BE2C (cell line): ENCODE data around the gene ICAM5.

Source experiments
- DNase-seq: peaks from one replicate; pipeline ENCODE4 v3.0.0-alpha.2; 2020
- H3K27me3 ChIP-seq: fragments of 250-450 bp; sonication (Bioruptor Pico); 2 replicates; pipeline ENCODE4 v1.5.1; 2020; ENCODE audit warnings: mild to moderate bottlenecking
- H3K36me3 ChIP-seq: fragments of 250-450 bp; sonication (Bioruptor Pico); 2 replicates; pipeline ENCODE4 v1.5.1; 2020; ENCODE audit warnings: mild to moderate bottlenecking
- H3K4me1 ChIP-seq: fragments of 250-450 bp; sonication (Bioruptor Pico); 2 replicates; pipeline ENCODE4 v1.5.1; 2020
- H3K4me3 ChIP-seq: 2 replicates; pipeline ENCODE4 v1.5.1; 2011; ENCODE audit warnings: low read depth, low read length
- H3K9me3 ChIP-seq: fragments of 250-450 bp; sonication (Bioruptor Pico); 2 replicates; pipeline ENCODE4 v1.5.1; 2020
- TF ChIP-seq, protein P1 (sequence below): IDR thresholded peaks from 2 replicates; pipeline ENCODE4 v1.5.1; 2012; ENCODE audit warnings: mild to moderate bottlenecking, low read depth, low read length

ICAM5 gene

DNA sequence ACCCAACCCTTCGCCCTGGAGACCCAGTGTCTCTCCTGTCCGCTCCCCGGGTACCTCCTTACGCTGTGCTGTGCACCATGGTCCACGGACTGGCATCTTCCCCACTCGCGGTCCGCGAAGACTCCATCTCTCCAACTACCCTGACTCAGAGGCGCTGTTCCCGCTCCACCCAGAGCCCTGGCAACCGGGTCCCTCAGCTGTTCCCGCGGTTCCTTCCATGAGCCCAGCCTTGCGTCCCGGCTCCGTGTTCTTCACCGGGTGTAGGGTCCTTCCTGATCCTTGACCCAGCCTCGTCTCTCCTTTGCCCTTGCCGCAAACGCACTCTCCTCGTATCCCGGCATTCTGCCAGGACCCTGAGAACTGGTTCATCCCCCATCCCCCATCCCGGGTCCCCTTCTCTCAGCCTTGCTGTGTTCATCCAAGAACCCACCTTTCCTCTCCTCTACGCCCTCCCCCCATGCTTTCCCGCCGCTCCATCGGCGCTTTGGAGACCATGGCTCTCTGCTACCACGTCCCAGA lies 664 bp downstream of the ICAM5 start:
- no peaks in the 10 kb centered on the region; the same call in 1 of the 2 replicates for H3K9me3 ChIP-seq
- TF ChIP-seq, protein P1, sequence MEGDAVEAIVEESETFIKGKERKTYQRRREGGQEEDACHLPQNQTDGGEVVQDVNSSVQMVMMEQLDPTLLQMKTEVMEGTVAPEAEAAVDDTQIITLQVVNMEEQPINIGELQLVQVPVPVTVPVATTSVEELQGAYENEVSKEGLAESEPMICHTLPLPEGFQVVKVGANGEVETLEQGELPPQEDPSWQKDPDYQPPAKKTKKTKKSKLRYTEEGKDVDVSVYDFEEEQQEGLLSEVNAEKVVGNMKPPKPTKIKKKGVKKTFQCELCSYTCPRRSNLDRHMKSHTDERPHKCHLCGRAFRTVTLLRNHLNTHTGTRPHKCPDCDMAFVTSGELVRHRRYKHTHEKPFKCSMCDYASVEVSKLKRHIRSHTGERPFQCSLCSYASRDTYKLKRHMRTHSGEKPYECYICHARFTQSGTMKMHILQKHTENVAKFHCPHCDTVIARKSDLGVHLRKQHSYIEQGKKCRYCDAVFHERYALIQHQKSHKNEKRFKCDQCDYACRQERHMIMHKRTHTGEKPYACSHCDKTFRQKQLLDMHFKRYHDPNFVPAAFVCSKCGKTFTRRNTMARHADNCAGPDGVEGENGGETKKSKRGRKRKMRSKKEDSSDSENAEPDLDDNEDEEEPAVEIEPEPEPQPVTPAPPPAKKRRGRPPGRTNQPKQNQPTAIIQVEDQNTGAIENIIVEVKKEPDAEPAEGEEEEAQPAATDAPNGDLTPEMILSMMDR: no peak
- no peaks in the 10 kb centered on the region; the same call in 1 of the 2 replicates for H3K4me1 ChIP-seq
- DNase-seq: no peak
- H3K27me3 ChIP-seq: peaks cover 80% of the 10 kb centered on the region
- H3K4me3 ChIP-seq: no peak overlapping the region
- H3K36me3 ChIP-seq: no peaks in the 10 kb centered on the region

DNA sequence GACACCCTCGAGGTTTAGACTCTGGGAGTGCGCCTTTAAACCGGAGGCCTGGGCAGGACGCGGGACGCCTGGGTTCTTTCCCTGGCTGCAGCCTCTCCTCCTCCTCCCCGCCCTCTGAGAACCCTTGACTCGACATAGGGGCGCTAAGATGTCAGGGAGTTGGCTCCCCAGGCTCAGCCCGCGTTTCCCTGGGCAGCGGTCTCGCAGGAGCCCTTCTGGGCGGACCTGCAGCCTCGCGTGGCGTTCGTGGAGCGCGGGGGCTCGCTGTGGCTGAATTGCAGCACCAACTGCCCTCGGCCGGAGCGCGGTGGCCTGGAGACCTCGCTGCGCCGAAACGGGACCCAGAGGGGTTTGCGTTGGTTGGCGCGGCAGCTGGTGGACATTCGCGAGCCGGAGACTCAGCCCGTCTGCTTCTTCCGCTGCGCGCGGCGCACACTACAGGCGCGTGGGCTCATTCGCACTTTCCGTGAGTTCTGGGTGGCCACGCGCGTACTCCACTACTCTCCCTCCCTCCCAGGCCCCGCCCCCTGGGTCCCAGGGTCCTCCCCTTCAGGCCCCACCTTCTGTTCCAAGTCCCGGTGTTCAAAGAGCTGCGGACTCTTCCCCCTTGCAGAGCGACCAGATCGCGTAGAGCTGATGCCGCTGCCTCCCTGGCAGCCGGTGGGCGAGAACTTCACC lies 1.3 kb downstream of the ICAM5 start:
- no peaks in the 10 kb centered on the region for H3K36me3 ChIP-seq
- H3K27me3 ChIP-seq: peaks cover 86% of the 10 kb centered on the region
- H3K9me3 ChIP-seq: no peaks in the 10 kb centered on the region; the same call in 1 of the 2 replicates
- no peak for DNase-seq
- peak overlapping the region; percentile 16; the same call in 1 of the 2 replicates for H3K4me3 ChIP-seq
- TF ChIP-seq, protein P1: no peak
- no peaks in the 10 kb centered on the region; the same call in 1 of the 2 replicates for H3K4me1 ChIP-seq

DNA sequence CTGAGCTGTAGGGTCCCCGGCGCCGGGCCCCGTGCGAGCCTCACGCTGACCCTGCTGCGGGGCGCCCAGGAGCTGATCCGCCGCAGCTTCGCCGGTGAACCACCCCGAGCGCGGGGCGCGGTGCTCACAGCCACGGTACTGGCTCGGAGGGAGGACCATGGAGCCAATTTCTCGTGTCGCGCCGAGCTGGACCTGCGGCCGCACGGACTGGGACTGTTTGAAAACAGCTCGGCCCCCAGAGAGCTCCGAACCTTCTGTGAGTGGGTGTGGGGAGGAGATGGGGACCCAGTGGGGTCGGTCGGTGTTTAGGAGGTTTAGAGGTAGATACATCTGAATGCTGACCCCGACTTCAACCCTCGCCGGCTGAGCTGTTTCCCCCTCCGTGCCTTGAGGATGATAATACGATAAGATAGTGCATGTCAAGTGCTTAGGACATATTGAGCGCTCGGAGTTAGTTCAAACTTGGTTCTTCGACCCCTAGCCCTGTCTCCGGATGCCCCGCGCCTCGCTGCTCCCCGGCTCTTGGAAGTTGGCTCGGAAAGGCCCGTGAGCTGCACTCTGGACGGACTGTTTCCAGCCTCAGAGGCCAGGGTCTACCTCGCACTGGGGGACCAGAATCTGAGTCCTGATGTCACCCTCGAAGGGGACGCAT lies 1.9 kb downstream of the ICAM5 start:
- H3K4me1 ChIP-seq: no peaks in the 10 kb centered on the region; the same call in 1 of the 2 replicates

DNA sequence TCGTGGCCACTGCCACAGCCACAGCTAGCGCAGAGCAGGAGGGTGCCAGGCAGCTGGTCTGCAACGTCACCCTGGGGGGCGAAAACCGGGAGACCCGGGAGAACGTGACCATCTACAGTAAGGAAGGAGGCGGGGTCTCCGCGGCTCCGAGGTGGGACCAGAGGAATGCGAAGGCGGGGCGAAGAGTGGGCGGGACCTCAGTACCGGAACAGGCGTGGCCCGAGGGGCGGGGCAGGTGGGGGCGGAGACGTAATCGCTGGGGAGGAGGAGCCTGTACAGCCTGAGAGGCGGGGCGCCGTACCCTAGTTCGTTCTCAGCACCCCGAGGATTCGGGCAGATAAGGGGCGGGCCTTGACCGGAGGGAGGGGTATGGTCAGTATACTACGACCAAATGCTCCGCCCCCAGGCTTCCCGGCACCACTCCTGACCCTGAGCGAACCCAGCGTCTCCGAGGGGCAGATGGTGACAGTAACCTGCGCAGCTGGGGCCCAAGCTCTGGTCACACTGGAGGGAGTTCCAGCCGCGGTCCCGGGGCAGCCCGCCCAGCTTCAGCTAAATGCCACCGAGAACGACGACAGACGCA lies 2.5 kb downstream of the ICAM5 start:
- H3K9me3 ChIP-seq: no peaks in the 10 kb centered on the region; the same call in 1 of the 2 replicates
- TF ChIP-seq, protein P1: no peak
- H3K4me1 ChIP-seq: no peaks in the 10 kb centered on the region; the same call in 1 of the 2 replicates
- H3K36me3 ChIP-seq: no peaks in the 10 kb centered on the region
- DNase-seq: peak; percentile 85
- peak overlapping the region; percentile 38 for H3K4me3 ChIP-seq
- peaks cover 95% of the 10 kb centered on the region for H3K27me3 ChIP-seq

More for the DNA sequence above, 1.9 kb downstream of the ICAM5 start:
- Histone ChIP-seq H3K4me3 (peak overlapping the region; percentile 38; the same call in 1 of the 2 replicates), H3K27me3 (peaks cover 92% of the 10 kb centered on the region), H3K9me3 (no peaks in the 10 kb centered on the region; the same call in 1 of the 2 replicates), H3K36me3 (no peaks in the 10 kb centered on the region)
- TF ChIP-seq, protein P1: no peak
- no peak for DNase-seq

DNA sequence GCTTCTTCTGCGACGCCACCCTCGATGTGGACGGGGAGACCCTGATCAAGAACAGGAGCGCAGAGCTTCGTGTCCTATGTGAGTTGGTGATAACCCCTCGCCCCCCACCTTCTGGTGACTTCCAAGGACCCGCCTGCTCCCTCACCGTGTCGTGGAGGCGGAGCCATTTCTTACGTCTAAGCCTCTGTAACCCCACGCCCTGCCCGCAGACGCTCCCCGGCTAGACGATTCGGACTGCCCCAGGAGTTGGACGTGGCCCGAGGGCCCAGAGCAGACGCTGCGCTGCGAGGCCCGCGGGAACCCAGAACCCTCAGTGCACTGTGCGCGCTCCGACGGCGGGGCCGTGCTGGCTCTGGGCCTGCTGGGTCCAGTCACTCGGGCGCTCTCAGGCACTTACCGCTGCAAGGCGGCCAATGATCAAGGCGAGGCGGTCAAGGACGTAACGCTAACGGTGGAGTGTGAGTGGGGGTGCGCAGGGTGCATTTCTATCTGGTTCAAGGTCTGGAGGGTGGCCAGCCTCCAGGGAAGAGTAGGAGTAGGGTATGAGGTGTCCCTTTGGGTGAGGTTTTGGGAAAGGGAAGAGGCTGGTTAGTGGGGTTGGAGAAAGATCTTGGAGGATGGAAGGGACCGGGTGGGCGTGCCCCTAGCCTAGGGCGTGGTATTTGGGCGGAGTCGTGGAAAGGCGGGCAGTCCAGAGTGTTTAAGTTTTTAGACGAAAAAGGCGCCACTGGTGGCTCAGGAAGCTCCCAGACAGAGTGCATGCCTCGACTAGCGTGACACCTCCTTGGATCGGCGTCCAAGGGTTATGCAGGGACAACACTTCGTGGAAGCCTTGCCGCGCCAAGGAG lies 3.3 kb downstream of the ICAM5 start:
- Histone ChIP-seq H3K4me3 (no peak overlapping the region; the same call in 1 of the 2 replicates), H3K27me3 (peaks cover 89% of the 10 kb centered on the region), H3K9me3 (no peaks in the 10 kb centered on the region; the same call in 1 of the 2 replicates), H3K36me3 (no peaks in the 10 kb centered on the region), H3K4me1 (no peaks in the 10 kb centered on the region; the same call in 1 of the 2 replicates)
- DNase-seq: no peak
- TF ChIP-seq, protein P1: no peak
